ENCODE results near the gene SLC22A23.

The SLC22A23 gene

DNA sequence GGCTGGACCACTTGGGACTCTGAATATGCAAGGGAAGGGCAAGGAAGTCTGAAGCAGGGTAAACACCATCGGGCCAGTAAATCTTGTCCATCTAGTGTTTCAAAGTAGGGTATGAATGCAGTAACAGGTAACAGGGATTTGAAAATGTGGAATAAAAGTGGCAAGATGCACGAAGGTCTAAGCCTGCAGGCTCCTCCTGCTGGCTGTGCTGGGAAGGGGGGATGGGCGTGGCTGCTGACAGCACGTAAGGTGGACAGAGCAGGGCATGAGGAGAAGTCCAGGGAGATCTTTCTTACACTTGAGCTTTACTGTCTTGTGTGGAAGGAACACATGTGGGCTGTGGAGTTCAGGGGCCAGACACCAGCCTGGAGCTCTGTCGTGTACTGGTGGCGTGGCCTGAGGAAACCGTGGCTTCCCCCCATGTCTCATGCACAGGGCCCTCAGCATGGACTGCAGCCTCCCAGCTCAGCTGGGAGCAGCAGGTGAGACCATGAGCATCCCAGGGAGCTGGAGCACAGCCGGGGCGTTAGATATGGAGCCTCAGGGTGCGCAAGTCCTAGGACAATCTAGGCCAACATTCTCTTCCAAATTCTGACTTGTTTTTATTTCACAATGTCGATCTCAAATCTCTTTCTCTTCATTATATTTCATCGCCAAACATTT lies 84.5 kb downstream of the SLC22A23 start:
- no peak for DNase-seq (ENCODE audit: extremely low read depth in 1 of 2, low read depth in 1 of 2)

DNA sequence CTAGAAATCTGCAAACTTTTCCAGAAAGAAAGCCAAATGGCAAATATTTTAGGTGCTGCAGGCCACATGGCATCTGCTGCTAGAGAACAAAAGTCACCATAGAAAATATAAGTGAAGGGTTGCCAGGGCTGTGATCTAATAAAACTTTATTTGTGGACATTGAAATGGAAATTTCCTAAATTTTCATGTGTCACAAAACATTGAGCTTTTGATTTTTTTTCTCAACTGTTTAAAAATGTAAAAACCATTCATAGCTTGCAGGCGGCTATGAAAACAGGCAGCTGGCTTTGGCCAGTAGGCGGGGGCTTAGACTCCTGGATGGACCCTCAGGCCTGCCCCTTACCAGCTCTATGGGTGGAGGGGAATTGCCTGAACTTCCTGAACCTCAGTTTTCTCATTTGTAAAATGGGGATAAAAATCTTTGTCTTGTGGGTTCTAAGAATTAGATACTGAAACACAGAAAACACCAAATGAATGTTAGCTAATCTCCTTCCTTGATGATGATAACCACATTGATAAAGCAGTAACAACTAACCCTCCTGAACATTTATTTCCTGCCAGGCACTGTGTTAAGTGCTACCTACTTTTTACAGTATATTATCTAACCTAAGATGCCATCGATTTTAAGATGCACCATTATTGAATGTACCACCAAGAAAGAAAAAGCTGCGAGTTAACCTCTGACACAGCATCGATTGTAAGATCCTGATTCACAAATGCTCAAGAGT lies 85.5 kb downstream of the SLC22A23 start:
- DNase-seq (ENCODE audit: extremely low read depth in 1 of 2, low read depth in 1 of 2): no peak

DNA sequence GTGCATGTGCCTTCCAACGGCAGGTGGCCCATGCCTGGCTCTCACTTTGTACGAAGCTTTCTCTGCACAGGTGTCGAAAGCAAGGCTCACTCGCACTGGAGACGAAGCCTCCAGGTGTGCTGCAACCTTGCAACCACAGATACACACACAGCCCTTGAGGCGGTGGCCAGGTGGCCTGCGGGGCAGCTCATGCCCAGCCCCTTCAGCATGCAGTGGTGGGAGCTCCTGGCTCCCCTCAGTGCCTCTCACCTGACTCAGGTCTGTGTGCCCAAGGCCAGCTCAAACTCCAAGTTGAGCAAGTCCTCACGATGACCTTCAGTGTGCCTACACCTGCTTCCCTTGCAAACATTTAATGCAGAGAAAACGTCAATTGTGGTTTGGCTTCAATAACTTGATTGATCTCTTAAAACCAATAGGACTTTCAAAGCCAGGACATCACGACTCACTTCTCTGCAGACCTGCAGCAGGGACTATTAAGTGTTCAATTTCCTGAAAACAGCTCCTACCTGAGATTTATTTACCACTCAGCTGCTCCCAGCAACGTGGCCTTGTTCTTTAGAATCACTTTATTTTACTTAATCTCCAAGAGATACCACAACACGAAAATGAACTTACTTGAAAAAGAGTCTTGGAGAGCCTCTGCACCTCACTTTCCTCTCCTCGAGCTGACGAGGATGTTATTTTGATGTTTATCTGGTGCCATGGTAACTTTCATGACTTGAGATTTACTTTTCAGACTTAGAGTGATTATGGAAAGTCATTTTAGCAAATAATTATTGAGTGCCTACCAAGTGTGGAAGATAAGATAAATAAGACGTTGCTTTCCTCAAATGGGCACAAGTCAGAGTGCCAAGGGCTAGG lies 86.3 kb downstream of the SLC22A23 start:
- no peak for DNase-seq (ENCODE audit: extremely low read depth in 1 of 2, low read depth in 1 of 2)

DNA sequence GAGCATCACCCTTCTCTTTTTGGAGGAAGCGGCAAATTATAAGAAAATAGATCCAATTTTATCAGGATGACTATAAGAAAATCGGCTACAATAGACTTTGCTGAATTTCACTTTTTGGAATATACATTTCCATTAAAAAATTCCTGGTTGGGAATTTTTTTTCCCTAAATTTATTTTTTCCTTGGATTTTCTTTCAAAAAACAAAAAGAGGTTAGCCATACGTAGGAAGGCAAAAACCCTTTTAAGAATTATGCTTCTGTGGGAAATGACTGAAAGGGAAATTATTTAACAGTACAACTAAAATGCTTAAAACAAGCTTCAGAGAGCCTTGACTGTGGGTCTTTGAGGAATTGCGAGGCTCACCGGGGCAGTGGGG lies 86.9 kb downstream of the SLC22A23 start:
- DNase-seq (ENCODE audit: extremely low read depth in 1 of 2, low read depth in 1 of 2): no peak

DNA sequence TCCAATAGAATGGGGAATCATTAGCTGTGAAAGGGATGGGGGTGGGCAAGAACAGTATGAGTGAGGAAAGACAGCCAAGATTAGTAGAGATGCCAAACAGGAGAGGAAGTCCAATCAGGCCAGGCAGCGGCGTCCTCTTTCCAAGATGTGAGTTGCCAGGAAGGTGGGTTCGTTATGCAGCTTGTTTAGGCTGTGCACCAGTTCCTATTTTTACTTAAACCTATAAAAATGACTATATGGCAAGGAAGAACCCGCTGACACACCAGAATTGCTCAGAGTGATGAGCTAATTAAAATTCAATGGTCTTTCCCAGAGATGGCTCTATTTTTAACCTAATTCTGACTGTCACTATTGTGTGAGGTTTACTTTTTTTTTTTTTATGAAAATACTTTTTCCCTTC lies 88.2 kb downstream of the SLC22A23 start:
- no peak for DNase-seq (ENCODE audit: extremely low read depth in 1 of 2, low read depth in 1 of 2)

DNA sequence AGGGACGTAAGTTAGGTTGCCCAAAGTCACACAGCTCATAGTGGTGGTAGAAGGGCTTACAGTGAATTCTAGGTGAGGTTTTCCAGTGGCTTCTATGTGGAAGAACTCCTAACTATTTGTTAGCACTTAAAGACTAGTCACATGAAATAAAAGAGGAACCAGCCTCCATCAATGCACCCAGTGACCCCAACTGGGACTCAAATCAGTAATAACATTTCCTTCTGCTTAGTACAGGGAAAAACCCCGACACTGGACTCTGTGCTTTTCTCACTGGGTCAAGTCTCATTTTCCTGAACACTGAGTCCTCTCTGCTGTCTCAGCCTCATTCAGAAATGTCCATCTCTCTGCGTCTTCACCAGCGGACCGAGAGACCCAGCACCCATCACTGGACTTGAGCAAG lies 89.2 kb downstream of the SLC22A23 start:
- no peak for DNase-seq (ENCODE audit: extremely low read depth in 1 of 2, low read depth in 1 of 2)

DNA sequence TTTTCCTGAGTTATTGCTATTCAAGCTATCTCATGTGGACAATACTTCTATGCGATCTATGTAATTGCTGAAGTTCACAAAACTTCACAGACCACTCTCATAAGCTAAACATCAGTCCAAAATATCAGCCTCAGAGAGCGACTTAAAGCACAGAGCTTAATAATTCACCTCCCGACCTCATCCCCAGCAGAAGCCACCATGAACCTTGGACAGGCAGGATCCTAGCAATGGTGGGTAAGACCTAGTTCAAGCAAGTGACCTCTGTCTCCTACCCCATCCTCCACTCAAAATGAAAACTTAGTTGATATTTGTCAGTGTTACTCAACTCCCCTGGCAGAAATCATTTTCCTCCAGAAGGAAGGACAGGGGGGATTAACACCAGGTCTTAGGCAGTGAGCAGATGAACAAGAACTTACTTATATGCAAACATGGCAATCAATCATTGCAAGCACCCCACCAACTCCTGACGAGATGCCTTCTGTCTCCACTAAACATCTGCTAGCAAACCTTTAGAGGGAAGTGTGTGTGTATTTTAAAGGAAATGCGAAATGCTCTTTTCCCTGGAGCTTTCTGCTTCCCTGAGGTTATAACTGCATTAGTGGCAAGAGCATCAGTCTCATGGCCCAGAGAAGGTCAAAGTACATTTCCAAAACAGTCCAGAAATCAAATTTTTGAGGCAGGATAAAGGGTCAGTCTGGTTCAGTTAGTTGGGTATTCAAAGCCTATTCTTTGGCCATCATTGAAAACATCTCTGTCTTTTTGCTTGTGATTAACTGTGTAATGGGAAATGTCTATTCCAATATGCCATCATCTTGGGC lies 90.0 kb downstream of the SLC22A23 start:
- no peak for DNase-seq (ENCODE audit: extremely low read depth in 1 of 2, low read depth in 1 of 2)

DNA sequence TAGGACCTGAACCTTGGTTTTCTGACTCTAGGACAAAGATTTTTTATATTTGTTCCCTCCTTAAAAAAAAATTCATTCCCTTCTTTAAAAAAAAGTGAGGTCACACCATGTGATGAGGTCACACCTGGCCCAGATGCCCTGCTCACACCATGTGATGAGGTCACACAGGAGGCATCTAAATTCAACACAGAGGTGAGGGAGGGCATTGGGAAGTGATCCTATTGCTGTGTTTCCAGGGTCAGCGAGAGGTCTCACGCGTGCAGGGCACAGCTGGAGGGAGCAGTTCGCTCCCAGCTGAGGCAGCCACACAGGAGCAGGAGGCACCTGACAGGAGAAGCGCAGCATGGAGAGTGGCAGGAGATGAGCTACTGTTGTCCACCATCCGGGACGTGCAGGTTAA lies 92.5 kb downstream of the SLC22A23 start:
- DNase-seq (ENCODE audit: extremely low read depth in 1 of 2, low read depth in 1 of 2): no peak

DNA sequence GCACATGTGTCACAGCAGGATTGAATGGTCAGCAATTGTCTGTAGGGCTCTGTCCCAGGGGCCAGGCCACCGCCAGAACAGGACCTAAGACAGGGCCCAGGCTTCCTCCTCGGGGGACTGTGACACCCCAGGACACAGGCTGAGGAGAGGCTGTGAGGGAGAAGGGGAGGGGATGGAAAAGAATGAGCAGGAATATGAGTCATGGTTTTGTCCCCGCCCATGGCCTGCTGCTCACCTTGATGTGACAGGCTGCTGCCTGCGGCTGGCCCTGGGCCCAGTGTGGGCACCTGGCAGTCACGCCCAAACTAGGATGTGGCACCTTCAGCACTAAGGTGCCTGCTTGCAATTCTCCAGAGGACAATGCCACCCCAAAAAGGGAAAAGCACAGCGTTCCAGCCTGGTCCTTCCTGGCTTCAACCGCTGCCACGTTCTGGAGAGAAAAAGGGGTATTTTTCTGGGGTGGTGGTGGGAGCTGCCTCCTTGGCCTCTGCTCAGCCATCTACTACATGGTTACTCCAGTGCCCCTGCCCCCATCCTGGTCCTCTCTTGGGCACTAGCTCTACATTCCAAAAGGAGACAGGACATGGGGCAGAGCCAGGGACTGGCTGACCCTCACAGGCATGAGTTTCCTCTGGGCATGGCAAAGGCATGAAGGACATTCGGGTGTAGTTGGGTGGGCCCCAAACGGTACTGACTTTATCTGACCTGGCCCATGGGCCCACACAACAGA lies 93.4 kb downstream of the SLC22A23 start:
- no peak for DNase-seq (ENCODE audit: extremely low read depth in 1 of 2, low read depth in 1 of 2)

DNA sequence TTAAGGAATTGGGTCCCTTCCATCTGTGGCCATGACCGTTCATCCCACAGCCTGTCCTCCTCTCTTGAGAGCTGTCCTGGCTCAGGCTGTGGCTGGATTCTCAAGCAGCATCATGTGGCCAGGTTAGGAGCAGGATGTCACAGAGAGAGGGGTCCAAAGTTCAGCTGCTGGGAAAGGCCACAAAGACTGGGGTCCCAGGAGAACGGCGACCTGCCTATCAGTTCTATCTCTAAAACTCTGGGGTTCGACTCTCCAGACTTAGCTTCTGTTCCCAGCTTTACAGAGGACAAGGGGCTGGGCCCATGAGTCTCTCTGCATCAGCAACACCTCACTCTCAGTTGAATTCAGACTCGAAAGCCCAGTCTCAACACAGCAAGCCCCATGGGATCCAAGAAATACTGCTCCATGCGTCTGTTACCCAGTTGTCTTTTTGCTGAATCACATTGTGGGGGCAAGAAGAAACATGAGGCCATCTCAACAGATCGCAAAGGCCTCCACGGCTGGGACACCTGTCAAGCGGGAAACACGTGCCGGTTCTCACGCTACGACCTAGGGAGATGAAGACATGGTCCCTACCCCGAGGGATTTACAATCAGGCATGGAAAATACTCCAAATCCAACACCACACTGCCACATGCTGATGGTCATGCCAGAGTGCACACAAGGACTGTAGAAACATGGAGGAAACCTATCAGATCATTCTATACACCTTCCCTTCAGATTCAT lies 95.4 kb downstream of the SLC22A23 start:
- DNase-seq (ENCODE audit: extremely low read depth in 1 of 2, low read depth in 1 of 2): no peak

DNA sequence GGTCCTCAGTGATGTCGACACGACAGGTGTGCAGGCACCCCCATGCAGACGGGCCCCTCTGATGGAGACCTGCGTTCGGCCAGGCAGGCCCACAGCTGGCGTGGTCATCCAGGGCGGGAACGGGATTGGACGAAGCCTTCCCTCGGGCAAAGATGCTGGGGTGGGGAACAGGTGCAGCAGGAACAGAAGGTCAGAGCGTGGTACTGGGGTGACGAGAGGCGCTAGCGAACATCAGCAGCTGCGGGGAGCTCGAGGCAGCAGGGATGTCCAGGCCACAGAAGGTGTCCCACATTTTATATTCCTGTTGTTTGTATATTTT lies 96.2 kb downstream of the SLC22A23 start:
- no peak for DNase-seq (ENCODE audit: extremely low read depth in 1 of 2, low read depth in 1 of 2)

DNA sequence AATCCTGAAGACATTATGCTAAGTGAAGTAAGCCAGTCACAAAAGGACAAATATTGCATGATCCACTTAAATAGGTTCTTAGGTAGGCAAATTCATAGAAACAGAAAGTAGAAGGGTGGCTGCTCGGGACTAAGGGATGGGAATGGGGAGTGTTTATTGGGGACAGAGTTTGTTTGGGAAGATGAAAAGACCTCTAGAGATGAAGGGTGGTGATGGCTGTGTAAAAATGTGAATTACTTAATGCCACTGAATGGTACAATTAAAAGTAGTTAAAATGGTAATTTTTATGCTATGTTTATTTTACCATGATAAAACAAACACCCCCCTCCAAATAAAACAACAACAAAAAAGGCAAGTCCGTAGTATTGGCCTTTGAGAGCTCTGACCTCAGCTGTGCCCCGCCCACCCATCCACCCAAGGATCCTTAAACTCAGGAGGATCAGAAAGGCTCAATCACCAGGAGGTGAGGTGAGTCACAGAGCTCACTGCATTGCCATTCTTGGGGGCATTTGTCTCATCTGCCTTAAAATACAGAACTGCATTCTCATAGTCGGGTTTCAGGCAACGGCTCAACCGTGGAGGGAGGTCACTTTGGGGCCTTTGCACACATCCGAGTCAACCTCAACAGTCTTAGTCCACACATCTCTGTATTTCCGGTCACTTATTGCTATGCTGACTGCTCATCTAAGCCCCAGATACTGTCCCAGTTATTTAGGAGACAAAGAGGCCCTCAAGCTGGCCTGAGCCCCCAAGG lies 96.7 kb downstream of the SLC22A23 start:
- DNase-seq (ENCODE audit: extremely low read depth in 1 of 2, low read depth in 1 of 2): no peak

DNA sequence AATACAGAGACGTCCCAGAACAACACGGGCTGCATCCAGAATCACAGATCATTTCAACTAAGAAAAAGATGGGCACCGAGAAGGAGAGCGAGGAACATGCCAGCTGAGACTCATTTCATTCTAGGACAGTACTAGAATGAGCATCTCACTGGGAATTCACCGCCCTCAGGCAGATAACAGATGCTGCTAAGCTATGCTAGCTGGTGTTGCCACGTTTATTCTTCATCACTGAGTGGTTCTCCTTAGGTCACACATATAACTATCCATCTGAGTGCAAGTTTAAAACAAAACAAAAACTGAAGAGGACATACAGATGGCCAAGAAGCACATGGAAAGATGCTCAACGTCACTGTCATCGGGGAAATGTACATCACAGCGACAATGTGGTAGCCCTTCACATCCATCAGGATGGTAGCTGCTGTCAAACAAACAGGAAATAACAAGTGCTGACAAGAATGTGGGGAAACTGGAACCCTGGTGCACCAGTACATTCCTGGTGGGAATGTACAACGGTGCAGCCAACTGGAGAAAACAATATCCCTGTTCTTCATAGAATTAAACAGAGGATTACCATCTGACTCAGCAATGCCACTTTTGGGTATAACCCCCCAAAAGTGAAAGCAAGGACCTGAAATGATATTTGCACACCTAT lies 97.6 kb downstream of the SLC22A23 start:
- DNase-seq (ENCODE audit: extremely low read depth in 1 of 2, low read depth in 1 of 2): no peak

DNA sequence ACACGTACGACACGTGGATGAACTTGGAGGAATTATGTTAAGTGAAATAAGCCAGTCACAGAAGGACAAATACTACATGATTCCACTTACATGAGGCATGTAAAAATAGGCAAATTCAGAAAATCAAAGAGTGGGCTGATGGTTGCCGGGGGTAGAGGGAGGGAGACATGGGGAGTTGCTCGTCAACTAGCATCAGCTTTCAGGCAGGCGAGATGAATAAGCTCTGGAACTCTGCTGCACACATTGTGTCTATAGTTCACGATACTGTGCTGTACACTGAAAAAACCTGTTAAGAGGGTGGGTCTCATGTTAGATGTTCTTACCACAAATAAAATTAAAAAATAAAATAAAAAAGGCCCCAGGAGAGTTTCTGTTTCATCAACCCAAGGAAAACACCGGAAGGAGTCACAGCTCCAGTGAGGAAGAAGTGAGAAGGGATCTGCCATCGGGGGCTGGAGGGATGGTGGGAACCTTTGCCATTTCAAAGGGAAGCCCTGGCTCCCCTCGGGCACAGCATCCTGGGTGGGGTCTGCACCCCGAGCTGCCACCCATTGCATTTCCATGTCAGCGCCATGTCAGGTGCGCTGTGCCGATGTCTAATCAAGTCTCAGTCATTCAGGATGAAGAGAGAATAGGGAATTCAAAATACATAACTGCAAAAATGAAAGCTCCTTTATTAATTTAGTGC lies 98.3 kb downstream of the SLC22A23 start:
- no peak for DNase-seq (ENCODE audit: extremely low read depth in 1 of 2, low read depth in 1 of 2)

DNA sequence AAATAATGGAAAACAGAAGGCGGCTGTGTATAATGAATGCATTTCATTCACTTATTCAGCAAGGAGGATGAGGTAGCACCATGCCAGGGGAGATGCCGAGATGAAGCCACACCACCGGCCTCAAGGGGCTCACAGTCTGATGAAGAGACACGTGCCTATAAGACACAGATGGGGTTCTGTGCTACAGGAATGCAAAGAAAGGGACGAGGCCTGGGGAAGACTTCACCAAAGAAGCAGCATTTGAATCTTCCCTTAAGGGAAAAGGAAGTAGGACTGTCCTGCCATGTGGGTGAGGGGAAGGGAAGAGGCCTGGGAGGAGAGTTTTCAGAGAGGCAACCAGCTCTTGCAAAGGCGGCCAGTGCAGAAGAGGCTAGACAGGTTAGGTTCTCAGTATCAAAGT lies 99.2 kb downstream of the SLC22A23 start:
- DNase-seq (ENCODE audit: extremely low read depth in 1 of 2, low read depth in 1 of 2): no peak

DNA sequence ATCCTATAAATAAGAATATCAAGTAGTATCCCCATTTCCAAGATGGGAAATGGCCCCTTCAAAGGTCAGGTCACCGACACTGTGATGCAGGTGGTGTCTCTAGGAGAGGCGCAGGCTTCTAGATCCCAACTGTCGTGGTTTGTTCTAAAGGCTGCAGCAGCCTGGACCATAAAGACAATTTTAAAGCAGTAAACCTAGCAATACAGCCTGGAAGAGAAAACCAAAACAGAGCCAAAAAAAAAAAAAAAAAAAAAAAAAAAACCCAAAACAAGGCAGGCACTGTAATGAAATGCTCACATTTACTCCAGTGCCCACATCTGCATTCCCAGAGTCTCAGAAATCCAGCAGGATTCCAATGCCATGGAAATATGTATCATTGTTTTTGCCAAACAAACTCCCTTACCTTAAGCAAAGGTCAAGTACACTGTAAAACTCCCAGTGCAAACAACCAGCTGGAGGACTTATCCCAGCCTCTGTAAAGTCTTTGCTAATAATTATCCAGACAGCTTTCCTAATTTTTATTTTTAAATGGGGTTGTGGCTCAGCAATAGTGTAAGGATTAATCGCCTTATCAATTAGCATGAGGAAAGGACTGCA lies 99.9 kb downstream of the SLC22A23 start:
- no peak for DNase-seq (ENCODE audit: extremely low read depth in 1 of 2, low read depth in 1 of 2)

DNA sequence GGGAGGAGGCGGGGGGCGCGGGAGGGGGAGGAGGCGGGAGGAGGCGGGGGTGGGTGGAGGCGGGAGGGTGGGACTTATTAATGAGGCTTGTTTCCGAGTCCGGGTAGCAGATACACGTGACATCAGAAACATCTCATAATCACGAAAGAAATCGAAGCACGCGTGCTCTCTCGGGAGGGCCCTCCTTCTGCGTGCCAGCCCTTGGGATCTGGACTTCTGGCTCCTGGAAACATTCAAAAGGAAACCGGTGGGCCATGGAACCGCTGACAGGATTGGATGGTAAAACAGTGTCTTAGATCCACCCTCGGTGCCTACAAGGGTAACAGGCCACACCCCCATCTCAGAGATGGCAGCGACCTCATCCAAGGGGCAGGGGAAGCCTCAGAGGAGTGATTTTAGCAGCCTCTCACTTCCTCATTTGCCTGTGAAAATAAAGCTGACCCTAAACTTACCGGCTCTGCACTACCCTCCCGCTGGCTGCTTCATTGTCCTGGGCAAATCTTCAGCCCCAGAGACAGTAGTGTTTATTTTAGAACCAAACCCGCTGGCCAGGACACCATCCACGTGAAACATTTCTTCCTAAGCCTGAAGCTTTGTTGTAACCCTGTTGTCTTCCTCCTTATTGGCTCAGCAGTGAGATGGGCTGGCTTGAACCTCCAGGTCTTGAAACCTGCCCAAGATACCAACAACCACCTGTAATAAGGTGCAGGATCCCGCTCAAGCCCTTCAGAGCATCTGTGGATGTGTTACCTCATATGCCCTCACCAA lies 100.6 kb downstream of the SLC22A23 start:
- peak; percentile 2 to 27 for DNase-seq (ENCODE audit: extremely low read depth in 1 of 2, low read depth in 1 of 2)
